NCI-H524 treated with DMSO at 0.1 percent for 48 hours (cell line): Measurements from ENCODE around the gene CYP24A1.

Experiments used
- DNase-seq: peaks from one replicate; lab custom pipeline; 2025; lab: John Stamatoyannopoulos, UW

The CYP24A1 gene

GRCh38 chr20:54172856-54173652 is 732 bp downstream of the CYP24A1 start:
- peak; percentile 28 for DNase-seq

- DNase-seq = peak; percentile 61
Measured at GRCh38 chr20:54172532-54172855, 1.3 kb downstream of the CYP24A1 start.

GRCh38 chr20:54170963-54171362 is 2.8 kb downstream of the CYP24A1 start:
- no peak for DNase-seq

- no peak for DNase-seq
Measured at GRCh38 chr20:54170026-54170471, 3.7 kb downstream of the CYP24A1 start.

- DNase-seq = no peak
Measured at GRCh38 chr20:54168961-54169862, 4.6 kb downstream of the CYP24A1 start.

- DNase-seq = no peak
Measured at GRCh38 chr20:54167909-54168872, 5.6 kb downstream of the CYP24A1 start.

- no peak for DNase-seq
Measured at GRCh38 chr20:54166987-54167662, 6.7 kb downstream of the CYP24A1 start.

GRCh38 chr20:54165803-54166202 is 8.0 kb downstream of the CYP24A1 start:
- DNase-seq = no peak

- DNase-seq = no peak
Measured at GRCh38 chr20:54165014-54165413, 8.8 kb downstream of the CYP24A1 start.

- no peak for DNase-seq
Measured at GRCh38 chr20:54163402-54163801, 10.4 kb downstream of the CYP24A1 start.

GRCh38 chr20:54162378-54163009 is 11.3 kb downstream of the CYP24A1 start:
- no peak for DNase-seq

GRCh38 chr20:54161821-54162149 is 12.0 kb downstream of the CYP24A1 start:
- no peak for DNase-seq

GRCh38 chr20:54161008-54161820 is 12.6 kb downstream of the CYP24A1 start:
- DNase-seq = no peak

- no peak for DNase-seq
Measured at GRCh38 chr20:54160065-54161007, 13.4 kb downstream of the CYP24A1 start.

GRCh38 chr20:54158856-54159418 is 14.8 kb downstream of the CYP24A1 start:
- DNase-seq = no peak

GRCh38 chr20:54158226-54158625 is 15.6 kb downstream of the CYP24A1 start:
- no peak for DNase-seq

- DNase-seq = no peak
Measured at GRCh38 chr20:54156981-54157835, 16.6 kb downstream of the CYP24A1 start.

GRCh38 chr20:54156522-54156921 is 17.3 kb downstream of the CYP24A1 start:
- no peak for DNase-seq
